GM12891 (cell line): ENCODE results near the gene MEP1B.

Source experiments
- DNase-seq: peaks from one replicate; pipeline ENCODE4 v3.0.0; 2011; ENCODE audit warnings: low spot score; ENCODE audit not compliant: insufficient read length
- FAIRE-seq: peaks from 2 replicates; lab custom pipeline; 2011; peaks lifted over from hg19 to GRCh38; lab: Jason Lieb, UNC
- PAX5 ChIP-seq: IDR thresholded peaks from 2 replicates; pipeline ENCODE4 v1.6.1; 2011; ENCODE audit warnings: low read length, moderate library complexity, mild to moderate bottlenecking; ENCODE audit not compliant: insufficient read depth, severe bottlenecking
- POLR2A ChIP-seq: IDR thresholded peaks from 2 replicates; pipeline ENCODE4 v1.6.1; 2011; ENCODE audit warnings: low read depth, low read length, control low read depth
- POLR2AphosphoS5 ChIP-seq: IDR thresholded peaks from 2 replicates; pipeline ENCODE4 v1.6.1; 2011; ENCODE audit warnings: low read depth, low read length, control low read depth
- POU2F2 ChIP-seq: IDR thresholded peaks from 2 replicates; pipeline ENCODE4 v1.6.1; 2011; ENCODE audit warnings: low read depth, mild to moderate bottlenecking, control low read depth, low read length, moderate library complexity
- SPI1 ChIP-seq: IDR thresholded peaks from 2 replicates; pipeline ENCODE4 v1.6.1; 2011; ENCODE audit warnings: low read depth, low read length, control low read depth
- TAF1 ChIP-seq: IDR thresholded peaks from 2 replicates; pipeline ENCODE4 v1.6.1; 2011; ENCODE audit warnings: low read depth, low read length, control low read depth

The MEP1B gene

GRCh38 chr18:32243358-32243757 lies 53.5 kb downstream of the MEP1B start:
- TF ChIP-seq POLR2AphosphoS5 (no peak), POLR2A (no peak), TAF1 (no peak), SPI1 (no peak), PAX5 (no peak), POU2F2 (no peak)
- FAIRE-seq, result no peak
- DNase-seq, result no peak

GRCh38 chr18:32244881-32245280 lies 55.0 kb downstream of the MEP1B start:
- no peak for FAIRE-seq
- no peak for TF ChIP-seq POLR2AphosphoS5
- no peak for TF ChIP-seq TAF1
- no peak for TF ChIP-seq PAX5
- TF ChIP-seq POLR2A, result no peak
- no peak for TF ChIP-seq POU2F2
- no peak for TF ChIP-seq SPI1
- no peak for DNase-seq

- no peak for DNase-seq
- TF ChIP-seq POLR2A (no peak), POLR2AphosphoS5 (no peak), SPI1 (no peak), POU2F2 (no peak), TAF1 (no peak)
- FAIRE-seq, result no peak
Measured at GRCh38 chr18:32249147-32249929, 59.5 kb downstream of the MEP1B start.

GRCh38 chr18:32251466-32251865 lies 61.6 kb downstream of the MEP1B start:
- no peak for FAIRE-seq
- no peak for DNase-seq
- TF ChIP-seq POU2F2, result no peak
- no peak for TF ChIP-seq TAF1
- TF ChIP-seq PAX5, result no peak
- TF ChIP-seq SPI1, result no peak
- TF ChIP-seq POLR2AphosphoS5, result no peak
- TF ChIP-seq POLR2A, result no peak

GRCh38 chr18:32252141-32252860 lies 62.5 kb downstream of the MEP1B start:
- no peak for FAIRE-seq
- no peak for DNase-seq
- TF ChIP-seq POLR2AphosphoS5 (no peak), POLR2A (no peak)

GRCh38 chr18:32255570-32255969 lies 65.7 kb downstream of the MEP1B start:
- DNase-seq (no peak), FAIRE-seq (no peak)
- TF ChIP-seq POU2F2 (no peak), SPI1 (no peak), POLR2A (no peak), TAF1 (no peak), PAX5 (no peak), POLR2AphosphoS5 (no peak)

GRCh38 chr18:32257084-32257785 lies 67.4 kb downstream of the MEP1B start:
- TF ChIP-seq TAF1 (no peak), SPI1 (no peak), POU2F2 (no peak), POLR2A (no peak), POLR2AphosphoS5 (no peak), PAX5 (no peak)
- FAIRE-seq (no peak), DNase-seq (no peak)

GRCh38 chr18:32258148-32258547 lies 68.3 kb downstream of the MEP1B start:
- no peak for FAIRE-seq
- TF ChIP-seq TAF1 (no peak), POLR2AphosphoS5 (no peak), POLR2A (no peak), POU2F2 (no peak), PAX5 (no peak), SPI1 (no peak)
- DNase-seq, result no peak
